Suprapubic skin (tissue), 4 donors: ENCODE data around the gene FOXI3.

ENCODE experiments used
- EP300 ChIP-seq: sonication (generic); formaldehyde crosslinking; IDR thresholded peaks from one replicate; pipeline ENCODE4 v1.6.1; 2017; ENCODE audit warnings: antibody characterized with exemption
- POLR2A ChIP-seq, 2 donors: fragments of 450-650 bp; IDR thresholded peaks; one replicate each; pipeline ENCODE4 v1.6.1; 2017; ENCODE audit warnings: antibody characterized with exemption in 2 of 2, mild to moderate bottlenecking in 2 of 2, moderate library complexity in 2 of 2
- POLR2AphosphoS5 ChIP-seq, 3 donors: sonication (generic); formaldehyde crosslinking; IDR thresholded peaks; one replicate each; pipeline ENCODE4 v1.6.1; 2017; ENCODE audit warnings: antibody characterized with exemption in 3 of 3
- TF ChIP-seq, protein P1 (sequence below), 2 donors: fragments of 200-600 bp in 1 of 2; fragments of 450-650 bp in 1 of 2; sonication (generic) in 1 of 2; IDR thresholded peaks; one replicate each; pipeline ENCODE4 v1.5.1; 2016 to 2019; ENCODE audit warnings: antibody characterized with exemption in 2 of 2, mild to moderate bottlenecking in 1 of 2, moderate library complexity in 1 of 2

DNA sequence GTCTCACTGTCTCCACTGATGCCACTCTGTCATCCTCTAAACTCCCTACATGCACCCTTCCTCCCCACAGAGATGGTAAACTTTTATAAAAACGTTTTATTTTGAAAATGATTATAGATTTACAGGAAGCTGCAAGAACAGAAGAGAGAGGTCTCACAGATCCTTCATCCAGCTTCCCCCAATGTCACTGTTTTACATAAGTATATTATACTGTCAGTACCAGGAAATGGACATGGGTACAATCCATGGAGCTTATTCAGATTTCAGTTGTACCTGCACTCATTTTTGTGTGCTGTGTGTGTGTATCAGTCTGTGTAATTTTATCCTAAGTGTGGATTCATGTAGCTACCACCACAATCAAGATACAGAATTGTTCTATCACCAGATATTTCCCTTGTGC, 46.7 kb upstream of the FOXI3 start:
- TF ChIP-seq, protein P1, sequence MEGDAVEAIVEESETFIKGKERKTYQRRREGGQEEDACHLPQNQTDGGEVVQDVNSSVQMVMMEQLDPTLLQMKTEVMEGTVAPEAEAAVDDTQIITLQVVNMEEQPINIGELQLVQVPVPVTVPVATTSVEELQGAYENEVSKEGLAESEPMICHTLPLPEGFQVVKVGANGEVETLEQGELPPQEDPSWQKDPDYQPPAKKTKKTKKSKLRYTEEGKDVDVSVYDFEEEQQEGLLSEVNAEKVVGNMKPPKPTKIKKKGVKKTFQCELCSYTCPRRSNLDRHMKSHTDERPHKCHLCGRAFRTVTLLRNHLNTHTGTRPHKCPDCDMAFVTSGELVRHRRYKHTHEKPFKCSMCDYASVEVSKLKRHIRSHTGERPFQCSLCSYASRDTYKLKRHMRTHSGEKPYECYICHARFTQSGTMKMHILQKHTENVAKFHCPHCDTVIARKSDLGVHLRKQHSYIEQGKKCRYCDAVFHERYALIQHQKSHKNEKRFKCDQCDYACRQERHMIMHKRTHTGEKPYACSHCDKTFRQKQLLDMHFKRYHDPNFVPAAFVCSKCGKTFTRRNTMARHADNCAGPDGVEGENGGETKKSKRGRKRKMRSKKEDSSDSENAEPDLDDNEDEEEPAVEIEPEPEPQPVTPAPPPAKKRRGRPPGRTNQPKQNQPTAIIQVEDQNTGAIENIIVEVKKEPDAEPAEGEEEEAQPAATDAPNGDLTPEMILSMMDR (IDR thresholded peaks at IDR 0.05): no peak
- TF ChIP-seq POLR2A (IDR thresholded peaks at IDR 0.05) (no peak), EP300 (no peak), POLR2AphosphoS5 (IDR thresholded peaks at IDR 0.05) (no peak)
